ENCODE measurements around the gene SMARCC1.

GRCh38 chr3:47758261-47759025, 23.2 kb downstream of the SMARCC1 start:
- no peak for TF ChIP-seq CTCF (IDR thresholded peaks at IDR 0.05; ENCODE audit: insufficient read depth, low read depth, low read length)
- TF ChIP-seq EZH2 (IDR thresholded peaks at IDR 0.05; ENCODE audit: insufficient read depth, low read length): no peak
